Raji (cell line): ENCODE data around the gene FGF10.

Experiments
- POLR2A ChIP-seq: IDR thresholded peaks from 2 replicates; pipeline ENCODE4 v1.6.1; 2011; ENCODE audit warnings: low read depth, low read length, control low read depth; ENCODE audit not compliant: insufficient read depth

FGF10 gene

DNA sequence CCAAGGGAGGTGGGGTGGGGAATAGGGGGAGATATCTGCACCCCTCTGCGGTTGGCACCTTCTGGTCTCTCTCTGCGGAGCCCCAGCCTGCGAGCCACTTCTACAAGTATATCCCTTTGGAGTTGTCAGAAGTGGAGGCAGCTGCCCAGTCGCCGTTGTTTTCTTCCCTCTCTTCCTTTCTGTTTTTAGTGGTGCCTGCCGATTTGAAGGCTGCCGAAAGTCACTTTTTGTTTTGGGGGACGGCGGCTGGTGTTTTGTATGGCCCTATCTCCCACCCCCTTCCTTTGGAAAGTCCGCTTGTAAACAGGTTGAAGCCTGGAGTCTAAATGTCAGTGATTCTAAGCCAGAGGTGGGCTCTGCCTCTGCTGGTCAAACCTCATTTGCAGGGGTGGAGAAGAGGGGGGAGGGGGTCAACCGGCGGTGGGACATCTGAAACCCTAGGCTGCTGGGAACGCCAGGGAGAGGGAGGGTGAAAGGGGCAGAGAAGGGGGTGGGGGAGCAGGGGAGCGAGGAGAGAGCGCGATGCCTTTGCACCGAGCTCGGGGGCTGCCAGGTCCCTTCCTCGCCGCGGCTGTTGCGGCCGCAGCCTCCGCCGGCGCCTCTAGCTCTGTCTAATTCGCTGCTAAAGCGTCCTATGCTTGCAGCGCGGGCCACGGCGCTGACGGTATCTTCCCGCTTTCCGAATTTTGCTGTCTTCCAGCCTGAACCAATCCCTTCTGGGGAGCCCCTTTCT is at the start of gene FGF10:
FGF10 (minus strand) TSS at position 331 of the 733 bp plus-strand sequence. CDS start 738 bp downstream, outside the sequence.
- no peak for TF ChIP-seq POLR2A

DNA sequence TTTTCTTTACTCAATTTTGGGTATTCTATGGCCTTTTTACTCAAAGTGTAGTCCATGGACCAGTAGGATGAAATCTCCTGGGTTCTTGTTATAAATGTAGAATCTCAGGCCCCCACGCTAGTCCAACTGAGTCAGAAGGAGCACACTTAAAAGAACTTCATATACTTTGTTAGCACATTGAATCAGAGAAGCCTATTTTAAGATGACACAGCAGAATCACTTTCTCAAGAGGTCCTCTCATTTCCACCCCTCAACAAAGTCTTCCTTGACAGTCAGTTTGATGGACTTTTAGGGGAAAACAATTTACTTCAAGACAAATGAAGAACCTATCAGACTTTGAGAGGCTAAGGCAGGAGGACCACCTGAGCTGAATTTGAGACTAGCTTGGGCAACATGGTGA is 37.7 kb upstream of the FGF10 start:
- no peak for TF ChIP-seq POLR2A

DNA sequence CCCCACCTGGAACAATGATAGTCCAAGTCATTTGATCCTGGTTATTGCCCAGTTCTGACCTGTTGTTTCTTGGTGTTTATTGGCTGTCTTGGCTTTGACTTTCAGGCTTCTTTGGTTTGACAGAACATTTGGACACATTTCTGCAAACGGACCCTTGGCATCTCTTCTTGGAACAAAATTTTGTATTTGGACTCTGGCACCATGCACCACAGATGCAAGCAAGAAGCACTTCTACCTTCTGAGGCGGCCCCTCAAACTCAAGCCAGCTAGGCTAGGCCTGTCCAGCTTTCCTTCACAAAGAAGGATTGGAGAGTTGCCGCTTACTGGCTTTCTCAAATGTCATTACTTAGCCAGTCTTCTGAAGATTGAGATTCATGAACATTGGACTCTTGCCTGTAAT is 23.1 kb upstream of the FGF10 start:
- no peak for TF ChIP-seq POLR2A

DNA sequence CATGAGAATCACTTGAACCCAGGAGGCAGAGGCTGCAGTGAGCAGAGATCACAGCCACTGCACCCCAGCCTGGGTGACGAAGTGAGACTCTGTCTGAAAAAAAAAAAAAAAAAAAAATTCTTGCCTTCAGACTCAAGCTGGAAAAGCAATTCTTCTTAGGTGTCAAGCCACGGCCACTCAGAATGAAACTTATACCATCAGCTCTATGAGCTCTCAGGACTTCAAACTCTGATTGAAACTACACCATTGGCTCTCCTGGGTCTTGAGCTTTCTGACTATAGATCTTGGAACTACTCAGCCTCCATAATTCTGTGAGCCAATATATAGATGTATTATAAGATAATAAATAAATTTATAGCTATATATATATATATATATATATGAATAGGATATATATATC is 12.9 kb upstream of the FGF10 start:
- TF ChIP-seq POLR2A = no peak

DNA sequence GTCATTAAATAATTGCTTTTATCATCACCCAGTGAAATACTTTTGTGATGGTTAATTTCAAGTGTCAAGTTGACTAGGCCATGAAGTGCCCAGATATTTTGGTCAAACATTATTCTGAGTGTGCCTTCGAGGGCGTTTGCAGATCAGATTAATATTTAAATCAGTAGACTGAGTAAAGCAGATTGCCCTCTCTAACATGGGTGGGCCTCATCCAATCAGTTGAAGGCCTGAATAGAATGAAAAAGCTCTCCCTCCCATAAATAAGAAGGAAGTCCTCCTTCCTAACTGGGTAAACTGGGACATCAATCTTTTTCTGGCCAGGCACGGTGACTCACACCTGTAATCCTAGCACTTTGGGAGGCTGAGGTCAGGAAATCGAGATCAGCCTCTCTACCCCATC is 12.4 kb upstream of the FGF10 start:
- no peak for TF ChIP-seq POLR2A

DNA sequence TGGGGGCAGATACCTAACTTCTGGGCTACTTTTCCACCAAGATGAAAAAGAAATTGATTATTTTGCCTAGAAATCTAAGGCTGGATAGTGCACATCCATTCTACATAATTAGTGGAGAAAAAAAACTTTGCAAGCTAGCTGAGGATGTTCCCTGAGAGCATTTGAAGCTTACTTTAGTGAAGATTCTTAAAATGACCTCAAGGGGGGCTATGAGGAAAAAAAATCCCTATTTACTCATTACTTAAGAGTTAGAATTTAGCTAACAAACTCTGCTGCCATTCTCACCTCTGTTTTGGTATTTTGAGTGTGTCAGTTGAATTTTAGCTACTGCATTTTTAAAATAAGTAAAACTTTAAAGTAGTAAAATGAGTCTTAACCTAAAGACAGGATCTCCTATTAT is 9.2 kb upstream of the FGF10 start:
- TF ChIP-seq POLR2A = no peak

DNA sequence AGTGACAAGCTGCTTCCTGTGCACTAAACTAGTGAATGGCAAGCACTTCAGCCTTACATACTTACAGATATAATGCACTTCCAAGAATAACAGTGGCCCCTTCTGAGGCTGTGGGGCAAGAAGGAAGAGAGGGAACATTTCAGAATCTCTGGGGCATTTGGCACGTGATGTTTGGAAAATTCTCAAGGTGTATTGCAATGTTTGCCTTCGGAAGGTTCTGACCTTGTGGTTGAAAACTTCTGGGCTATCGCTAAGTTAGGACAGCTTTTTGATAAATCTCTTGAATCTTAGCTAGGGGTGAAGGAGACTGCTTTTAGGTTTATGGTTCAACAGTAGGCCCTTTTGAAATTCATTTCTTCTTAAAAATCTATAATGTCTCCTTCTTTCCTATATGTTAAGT is 7.1 kb upstream of the FGF10 start:
- TF ChIP-seq POLR2A = no peak

DNA sequence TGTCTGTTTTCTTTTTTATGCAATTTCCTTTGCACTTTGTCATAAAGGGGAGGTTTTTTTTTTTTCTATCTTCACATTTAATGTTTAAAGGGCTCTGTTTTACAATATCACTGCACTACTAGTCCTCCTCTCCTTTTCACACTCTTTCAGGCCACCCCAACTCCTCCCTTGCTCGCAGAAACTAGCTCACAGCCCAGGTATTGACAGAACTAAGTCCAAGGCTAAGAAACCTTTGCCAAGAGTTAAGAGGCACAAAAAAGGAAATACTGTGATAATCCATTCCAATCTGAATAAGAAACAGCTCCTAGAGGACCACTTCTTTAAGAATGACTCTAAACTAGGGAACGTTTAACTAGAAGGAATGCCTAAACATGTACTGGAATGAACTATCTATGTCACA is 1.1 kb upstream of the FGF10 start:
- TF ChIP-seq POLR2A = no peak

DNA sequence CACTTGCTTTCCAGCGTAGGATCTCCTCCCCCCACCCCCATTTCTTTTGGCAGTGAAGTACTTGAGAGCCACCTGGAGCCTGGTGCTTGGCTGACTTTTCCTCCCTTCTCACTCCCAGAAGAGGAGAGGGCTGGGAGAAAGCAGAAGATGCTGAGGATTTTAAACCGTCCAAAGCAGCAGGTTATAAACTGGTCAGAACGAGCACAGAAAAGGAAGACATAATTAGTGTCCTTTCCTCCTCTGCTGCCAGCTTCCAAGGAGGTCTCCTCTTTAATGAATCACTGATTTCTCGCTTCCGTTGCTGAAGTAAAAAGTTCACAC is 563 bp upstream of the FGF10 start:
- no peak for TF ChIP-seq POLR2A

DNA sequence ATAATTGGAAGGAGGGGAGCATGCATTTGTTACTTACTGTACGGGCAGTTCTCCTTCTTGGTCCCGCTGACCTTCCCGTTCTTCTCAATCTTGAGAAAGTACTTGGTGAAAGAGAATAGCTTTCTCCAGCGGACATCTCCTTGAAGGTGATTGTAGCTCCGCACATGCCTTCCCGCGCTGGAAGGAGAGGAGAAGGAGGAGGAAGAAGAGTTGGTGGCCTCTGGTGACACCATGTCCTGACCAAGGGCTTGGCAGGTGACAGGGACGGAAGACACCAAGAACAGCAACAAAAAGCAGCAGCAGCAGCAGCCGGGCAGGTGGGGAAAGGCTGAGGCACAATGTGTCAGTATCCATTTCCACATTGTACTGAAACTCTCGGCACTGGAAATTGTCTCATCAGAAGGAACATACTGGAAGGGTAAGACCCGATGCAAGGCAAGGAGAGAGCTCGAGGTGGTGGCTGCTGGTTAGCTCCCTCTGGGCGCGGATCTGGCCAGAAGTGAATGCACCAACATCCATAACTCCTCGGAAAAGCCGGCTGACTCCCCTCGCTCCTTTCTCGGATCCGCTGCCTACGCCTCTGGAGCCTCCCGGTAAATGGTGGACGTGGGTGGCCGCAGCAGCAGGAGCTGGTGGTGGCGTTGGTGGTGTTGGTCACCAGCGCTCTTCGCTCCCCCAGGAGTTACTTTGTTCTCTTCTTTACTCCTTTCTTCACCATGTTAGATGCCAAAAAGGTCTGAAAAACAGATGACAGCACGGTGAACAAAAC is 715 bp downstream of the FGF10 start:
- no peak for TF ChIP-seq POLR2A

DNA sequence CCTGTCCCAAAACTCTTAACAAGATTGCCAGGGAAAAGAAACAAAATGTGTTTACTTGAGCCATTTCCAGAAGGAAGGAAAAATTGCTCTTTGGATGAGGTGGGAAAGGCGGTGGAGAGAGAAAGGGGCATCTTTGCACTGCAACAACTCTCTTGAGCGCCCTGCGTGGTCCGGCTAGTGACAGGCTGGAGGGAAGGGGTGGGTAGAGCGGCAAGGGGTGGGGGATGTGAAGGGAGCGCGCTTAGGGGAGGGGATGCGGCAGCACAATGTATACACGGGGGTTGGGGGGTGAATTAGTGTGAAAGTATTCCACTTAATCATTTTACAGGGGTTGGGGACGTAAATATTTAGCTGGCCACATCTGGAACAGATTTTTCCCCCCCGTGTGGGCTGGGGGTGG is 1.3 kb downstream of the FGF10 start:
- no peak for TF ChIP-seq POLR2A

DNA sequence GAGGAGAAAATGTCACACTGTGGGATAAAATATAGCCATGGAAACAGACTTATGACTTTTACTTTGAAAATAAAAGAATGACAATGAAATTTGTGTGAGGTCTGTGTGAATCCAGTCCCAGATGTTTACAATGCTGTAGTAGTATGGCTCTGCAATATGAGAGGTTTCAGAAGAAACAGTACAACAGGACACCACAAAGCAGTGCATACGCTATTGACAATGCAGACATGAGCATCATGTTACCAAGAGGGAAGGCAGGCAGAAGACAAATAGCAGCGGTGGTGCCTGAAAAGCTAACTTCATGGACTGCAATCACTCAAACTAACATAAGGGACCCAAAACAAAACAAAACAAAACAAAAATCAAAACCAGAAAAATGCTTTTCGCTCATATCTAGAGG is 1.8 kb downstream of the FGF10 start:
- no peak for TF ChIP-seq POLR2A

DNA sequence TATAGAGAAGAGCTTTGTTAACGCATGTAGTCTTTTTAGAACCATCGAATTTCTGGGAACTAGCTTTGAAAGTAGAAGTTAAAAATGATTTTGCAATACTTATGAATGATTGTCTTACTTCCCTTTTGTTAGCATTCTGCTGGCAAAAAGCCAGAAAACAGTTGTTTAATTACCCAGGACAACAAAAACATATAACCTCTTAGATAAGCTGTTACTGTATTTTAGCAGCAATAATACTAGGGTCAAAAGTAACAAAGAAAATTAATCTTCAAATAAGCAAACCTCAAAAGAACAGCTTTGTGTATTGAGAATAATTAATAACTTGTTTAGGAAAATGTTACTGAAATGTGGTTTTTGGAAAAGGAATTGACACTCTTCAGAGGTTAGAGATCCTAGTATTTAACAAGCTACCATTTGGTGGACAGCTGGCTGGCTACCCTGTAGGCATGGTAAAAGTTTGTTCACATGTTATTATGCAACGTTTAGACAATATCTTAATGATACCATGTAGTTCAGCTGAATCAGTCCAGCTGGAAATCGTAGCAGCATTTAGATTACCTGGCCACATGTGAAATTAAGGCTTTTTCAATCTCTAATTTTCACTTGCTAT is 3.8 kb downstream of the FGF10 start:
- TF ChIP-seq POLR2A = no peak

DNA sequence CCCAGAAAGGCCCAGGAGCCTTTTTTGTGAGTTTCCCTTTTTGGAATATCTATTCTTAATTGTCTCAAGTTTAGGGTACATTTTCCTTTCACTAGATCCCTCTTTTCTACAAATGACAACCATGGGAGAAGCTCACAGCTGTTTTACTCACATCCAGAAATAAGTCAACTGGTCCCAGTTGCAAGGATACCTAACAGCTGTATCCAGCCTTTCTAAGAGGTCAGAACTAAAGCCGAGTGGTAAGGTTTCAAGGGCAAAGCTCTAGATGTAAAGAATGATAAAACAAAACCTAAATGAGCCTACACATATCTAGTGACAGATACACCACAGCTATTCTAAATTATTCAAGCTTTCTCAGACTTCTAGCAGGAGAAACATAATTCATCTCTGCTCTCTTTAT is 4.4 kb downstream of the FGF10 start:
- TF ChIP-seq POLR2A = no peak

DNA sequence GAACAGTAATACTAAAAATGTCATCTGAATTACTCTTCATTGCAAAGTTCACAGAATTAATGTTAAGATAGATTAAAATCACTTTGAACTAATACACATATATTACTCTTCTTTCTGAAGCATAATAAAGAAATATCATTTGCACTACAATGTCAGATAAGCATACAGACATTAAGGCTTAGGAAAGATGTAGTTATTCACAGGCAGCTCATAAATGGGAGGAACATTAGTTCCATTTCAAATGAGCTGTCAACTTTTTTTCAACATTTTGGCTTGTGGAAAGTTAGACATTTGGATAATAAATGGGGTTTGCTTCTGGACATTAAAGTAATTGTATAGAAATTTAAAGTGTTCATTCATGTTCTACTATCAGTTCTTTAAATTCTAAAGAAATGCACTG is 6.3 kb downstream of the FGF10 start:
- no peak for TF ChIP-seq POLR2A

DNA sequence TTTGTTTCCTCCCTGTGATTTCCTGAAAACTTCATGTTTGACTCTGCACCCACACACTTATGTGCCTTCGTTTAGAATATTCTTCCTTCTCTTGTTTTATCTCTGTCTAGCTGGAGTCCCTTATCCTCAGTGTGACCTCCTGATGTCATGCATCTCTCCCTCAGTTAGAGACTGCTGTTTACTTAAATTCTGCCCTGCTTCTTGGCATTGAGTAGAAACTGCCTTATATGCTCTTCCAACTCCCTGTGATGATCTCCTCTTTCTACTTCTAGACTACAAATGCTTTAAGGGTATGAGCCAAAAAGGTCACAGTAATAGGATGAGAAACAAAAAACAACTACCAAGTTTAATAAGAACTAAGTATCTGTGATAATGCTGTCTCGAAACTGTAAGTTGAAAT is 12.2 kb downstream of the FGF10 start:
- no peak for TF ChIP-seq POLR2A
